ENCODE results near the gene CS. TPM values are rescaled to one million over a fixed set of nuclear protein-coding genes. Genes with fewer than 3 reads are reported as not detected.
A peak's percentile ranks its signal among the peaks of the same experiment; 100 is the strongest.
"Not testable (repeated sequence)": the region's sequence is repeated elsewhere in the genome, so short reads cannot be mapped to it uniquely, and the experiment has no call there.

The CS gene
- total and polyA plus RNA-seq, 7 donors: 194 to 601 (median 317) TPM

DNA sequence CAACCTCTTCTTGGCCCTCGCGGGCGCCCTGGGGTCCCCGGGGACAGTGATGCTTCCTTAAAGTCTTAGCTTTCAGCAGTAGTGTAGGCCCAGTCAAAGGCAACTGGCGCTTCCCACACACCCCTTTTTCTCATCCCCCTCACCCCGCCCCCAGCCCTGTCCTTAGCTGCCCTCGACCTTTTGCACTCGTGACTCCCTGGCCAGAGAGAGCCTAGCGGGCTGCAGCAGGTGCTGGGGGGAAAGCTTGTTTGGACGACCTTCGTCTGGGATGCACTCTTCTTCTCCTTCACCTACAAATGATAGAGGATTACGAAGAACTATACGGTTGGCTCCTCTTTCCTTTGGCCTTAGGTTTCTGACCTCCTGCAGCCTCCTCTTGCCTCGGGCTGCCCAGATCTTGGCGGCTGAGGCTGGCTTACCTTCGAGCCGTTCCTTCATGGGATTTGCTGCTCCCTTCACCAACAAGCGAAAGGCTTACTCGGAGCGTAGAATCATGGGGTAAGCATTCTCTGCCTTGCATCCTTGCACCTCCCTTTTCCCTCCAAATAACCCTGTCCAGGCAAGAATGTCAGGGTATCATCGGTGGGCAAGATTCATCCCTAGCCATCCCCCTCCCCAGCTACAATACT is 32.6 kb downstream of the CS start:
- TF ChIP-seq, protein P1, sequence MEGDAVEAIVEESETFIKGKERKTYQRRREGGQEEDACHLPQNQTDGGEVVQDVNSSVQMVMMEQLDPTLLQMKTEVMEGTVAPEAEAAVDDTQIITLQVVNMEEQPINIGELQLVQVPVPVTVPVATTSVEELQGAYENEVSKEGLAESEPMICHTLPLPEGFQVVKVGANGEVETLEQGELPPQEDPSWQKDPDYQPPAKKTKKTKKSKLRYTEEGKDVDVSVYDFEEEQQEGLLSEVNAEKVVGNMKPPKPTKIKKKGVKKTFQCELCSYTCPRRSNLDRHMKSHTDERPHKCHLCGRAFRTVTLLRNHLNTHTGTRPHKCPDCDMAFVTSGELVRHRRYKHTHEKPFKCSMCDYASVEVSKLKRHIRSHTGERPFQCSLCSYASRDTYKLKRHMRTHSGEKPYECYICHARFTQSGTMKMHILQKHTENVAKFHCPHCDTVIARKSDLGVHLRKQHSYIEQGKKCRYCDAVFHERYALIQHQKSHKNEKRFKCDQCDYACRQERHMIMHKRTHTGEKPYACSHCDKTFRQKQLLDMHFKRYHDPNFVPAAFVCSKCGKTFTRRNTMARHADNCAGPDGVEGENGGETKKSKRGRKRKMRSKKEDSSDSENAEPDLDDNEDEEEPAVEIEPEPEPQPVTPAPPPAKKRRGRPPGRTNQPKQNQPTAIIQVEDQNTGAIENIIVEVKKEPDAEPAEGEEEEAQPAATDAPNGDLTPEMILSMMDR (IDR thresholded peaks at IDR 0.05): no peak
- Histone ChIP-seq H3K36me3 (ENCODE audit: insufficient read depth in 1 of 2, low read depth in 1 of 2) (peaks cover 4 to 31% of the 10 kb centered on the region in 2 donors), H3K9me3 (no peaks in the 10 kb centered on the region), H3K27ac (peak overlapping the region; percentile 96), H3K27me3 (ENCODE audit: insufficient read depth in 3 of 3, low read length in 2 of 3) (no peaks in the 10 kb centered on the region), H3K4me1 (peaks cover 59% of the 10 kb centered on the region), H3K4me3 (peak overlapping the region; percentile 87)
- peak; percentile 15 to 59 (median 42) for ATAC-seq
- peak; percentile 74 to 86 for DNase-seq
- WGBS, 3 donors: 7 to 14% (median 7%) methylated on average over 21 of the region's 21 CpGs
- intact Hi-C loops (cut with DNase I): no loop called here

DNA sequence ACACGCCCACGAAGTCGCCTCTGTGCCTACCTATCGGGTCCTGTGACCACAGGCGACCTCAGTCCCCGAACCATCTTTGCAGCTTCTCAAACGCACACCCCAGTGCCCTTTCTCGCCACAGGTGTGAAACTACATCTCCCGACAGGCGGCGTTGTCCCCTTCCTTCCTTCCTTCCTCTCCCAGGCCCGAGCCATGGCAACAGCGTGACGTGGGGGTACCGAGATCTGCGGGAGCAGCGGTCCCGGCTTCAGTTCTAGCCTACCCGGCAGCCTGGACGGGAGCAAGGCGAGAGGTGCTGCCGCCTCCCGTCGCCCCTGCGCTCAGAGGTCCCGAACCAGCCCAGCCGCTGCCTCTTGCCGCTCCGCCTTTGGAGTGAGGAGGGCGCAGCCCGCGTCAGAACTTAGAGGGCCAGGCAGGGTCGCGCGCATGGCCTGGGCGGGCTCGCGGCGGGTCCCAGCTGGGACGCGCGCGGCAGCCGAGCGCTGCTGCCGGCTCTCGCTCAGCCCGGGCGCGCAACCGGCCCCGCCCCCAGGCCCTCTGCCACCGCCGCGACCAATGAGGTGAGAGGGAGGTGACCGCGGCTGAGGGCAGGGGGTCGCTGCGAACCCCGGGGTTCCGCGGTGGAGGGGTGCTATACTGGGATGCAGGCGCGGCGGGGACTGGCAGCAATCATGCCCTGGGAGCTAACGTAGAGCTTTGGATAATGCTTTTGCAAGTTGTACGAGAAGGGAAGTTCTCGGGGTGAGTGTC is 33.3 kb downstream of the CS start, which contains the start of gene COQ10A:
TSS of gene COQ10A (plus strand) at position 250 of the 750 bp plus-strand sequence. CDS start at position 427, 177 bp downstream.
- Histone ChIP-seq H3K27me3 (ENCODE audit: insufficient read depth in 3 of 3, low read length in 2 of 3) (no peaks in the 10 kb centered on the region), H3K4me1 (peaks cover 56% of the 10 kb centered on the region), H3K36me3 (ENCODE audit: insufficient read depth in 1 of 2, low read depth in 1 of 2) (peaks cover 4 to 24% of the 10 kb centered on the region in 2 donors), H3K9me3 (no peaks in the 10 kb centered on the region), H3K4me3 (peak within 1 kb of the TSS; percentile 87), H3K27ac (peak within 1 kb of the TSS; percentile 96)
- DNase-seq: peak; percentile 89 to 95
- TF ChIP-seq, protein P1 (IDR thresholded peaks at IDR 0.05): peak; percentile 58
- intact Hi-C loops (cut with DNase I): no loop called here
- ATAC-seq: peak; percentile 82 to 92 (median 86)
- WGBS, 3 donors: 0% methylated on average over 62 to 68 of the region's 68 CpGs

DNA sequence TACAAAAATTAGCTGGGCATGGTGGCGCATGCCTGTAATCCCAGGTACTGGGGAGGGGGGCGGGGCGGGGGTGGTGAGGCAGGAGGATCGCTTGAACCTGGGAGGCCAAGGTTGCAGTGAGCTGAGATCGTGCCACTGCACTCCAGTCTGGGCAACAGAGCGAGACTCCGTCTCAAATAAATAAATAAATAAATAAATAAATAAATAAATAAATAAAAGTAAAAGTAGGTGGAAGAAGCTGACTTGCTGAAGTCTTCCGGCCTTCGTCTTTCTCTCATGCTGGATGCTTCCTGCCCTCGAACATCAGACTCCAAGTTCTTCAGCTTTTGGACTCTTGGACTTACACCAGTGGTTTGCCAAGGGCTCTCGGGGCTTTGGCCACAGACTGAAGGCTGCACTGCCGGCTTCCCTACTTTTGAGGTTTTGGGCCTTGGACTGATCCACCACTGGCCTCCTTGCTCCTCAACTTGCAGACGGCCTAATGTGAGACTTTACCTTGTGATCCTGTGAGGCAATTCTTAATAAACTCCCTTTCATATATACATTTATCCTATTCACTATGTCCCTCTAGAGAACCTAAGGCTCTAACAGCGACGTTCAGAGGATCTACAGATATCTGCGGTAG is 34.0 kb downstream of the CS start:
- peak overlapping the region; percentile 87 for H3K4me3 ChIP-seq
- ATAC-seq; H3K27me3 ChIP-seq (ENCODE audit: insufficient read depth in 3 of 3, low read length in 2 of 3); H3K9me3 ChIP-seq; intact Hi-C loops (cut with DNase I); DNase-seq: not testable (repeated sequence)
- H3K36me3 ChIP-seq (ENCODE audit: insufficient read depth in 1 of 2, low read depth in 1 of 2): peaks cover 2 to 18% of the 10 kb centered on the region in 2 donors
- H3K4me1 ChIP-seq: peaks cover 50% of the 10 kb centered on the region
- WGBS, 3 donors: 42 to 50% (median 43%) methylated on average over 16 of the region's 16 CpGs
- H3K27ac ChIP-seq: peak overlapping the region; percentile 96

DNA sequence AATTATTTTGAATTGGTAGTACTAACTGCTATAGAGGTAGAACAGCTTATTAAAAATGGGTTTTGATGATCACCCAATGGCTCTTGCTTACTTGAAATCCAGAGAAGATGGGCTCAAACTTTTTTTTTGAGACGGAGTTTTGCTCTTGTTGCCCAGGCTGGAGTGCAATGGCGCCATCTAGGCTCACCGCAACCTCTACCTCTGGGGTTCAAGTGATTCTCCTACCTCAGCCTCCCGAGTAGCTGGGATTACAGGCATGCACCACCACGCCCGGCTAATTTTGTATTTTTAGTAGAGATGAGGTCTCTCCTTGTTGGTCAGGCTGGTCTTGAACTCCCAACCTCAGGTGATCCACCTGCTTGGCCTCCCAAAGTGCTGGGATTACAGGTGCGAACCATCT is 37.2 kb downstream of the CS start:
- H3K27me3 ChIP-seq (ENCODE audit: insufficient read depth in 3 of 3, low read length in 2 of 3); H3K36me3 ChIP-seq (ENCODE audit: insufficient read depth in 1 of 2, low read depth in 1 of 2); intact Hi-C loops (cut with DNase I); H3K9me3 ChIP-seq; H3K4me3 ChIP-seq; ATAC-seq; DNase-seq; H3K27ac ChIP-seq: not testable (repeated sequence)
- H3K4me1 ChIP-seq: peaks cover 31% of the 10 kb centered on the region
- 87 to 91% (median 90%) methylated on average over 7 of the region's 7 CpGs for WGBS, 3 donors

DNA sequence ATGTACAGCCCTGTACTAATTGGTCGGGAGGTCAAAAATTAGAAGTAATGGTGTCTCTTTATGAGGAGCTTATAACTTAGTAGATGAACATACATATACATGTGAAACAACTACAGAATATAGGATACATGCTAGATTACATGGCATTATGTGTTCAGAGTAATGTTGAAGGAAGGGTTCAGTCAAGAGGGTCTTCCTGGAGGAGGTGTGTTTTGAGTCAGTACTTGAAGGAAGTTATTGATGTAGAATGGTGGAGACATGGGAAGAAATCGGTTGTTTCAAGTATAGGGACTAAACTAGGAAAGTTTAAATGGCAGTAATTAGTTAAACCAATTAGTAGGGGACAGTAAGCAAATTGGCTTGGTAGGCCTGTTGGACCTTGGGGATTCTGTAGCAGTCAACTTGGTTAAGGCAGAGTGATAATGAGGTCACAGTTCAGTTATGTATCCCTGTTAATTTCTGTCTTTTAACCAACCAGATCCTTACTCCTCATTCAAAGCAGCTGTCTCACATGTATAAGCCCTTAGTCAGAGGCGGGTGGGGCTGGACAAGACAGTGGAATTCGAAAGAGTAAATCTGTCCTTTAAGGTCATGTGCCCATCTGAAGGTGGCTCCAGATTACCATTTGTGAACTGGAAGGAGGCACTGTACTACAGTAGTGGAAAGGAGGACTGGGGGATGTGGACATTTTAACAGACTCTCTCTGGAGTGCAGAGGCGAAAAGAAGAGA is 38.5 kb downstream of the CS start:
- intact Hi-C loops (cut with DNase I): no loop called here
- H3K36me3 ChIP-seq (ENCODE audit: insufficient read depth in 1 of 2, low read depth in 1 of 2): peaks cover 0 to 3% of the 10 kb centered on the region in 2 donors
- 51 to 70% (median 56%) methylated on average over 5 of the region's 5 CpGs for WGBS, 3 donors
- H3K27ac ChIP-seq: peak overlapping the region; percentile 83
- DNase-seq: peak in 1 of 2 donors; percentile 66
- ATAC-seq: peak; percentile 49 to 74 (median 70)
- H3K9me3 ChIP-seq: no peaks in the 10 kb centered on the region
- peaks cover 31% of the 10 kb centered on the region for H3K4me1 ChIP-seq
- no peak overlapping the region for H3K4me3 ChIP-seq
- no peaks in the 10 kb centered on the region for H3K27me3 ChIP-seq (ENCODE audit: insufficient read depth in 3 of 3, low read length in 2 of 3)
- TF ChIP-seq, protein P1 (IDR thresholded peaks at IDR 0.05): no peak
